SK-N-SH (cell line): Measurements from ENCODE around the gene C12orf75. TPM values are rescaled to one million over a fixed set of nuclear protein-coding genes. Genes with fewer than 3 reads are reported as not detected.

Experiments
- CTCF ChIA-PET: fragments of 300-600, 350-600 bp; formaldehyde crosslinking; extraction: SDS; loops from one replicate; lab custom pipeline; 2021; lab: Yijun Ruan, JAX
- POLR2A ChIA-PET: fragments of 350-600 bp; sonication (Branson Sonifier 250); formaldehyde crosslinking; extraction: SDS; loops from one replicate; lab custom pipeline; 2020; ENCODE audit warnings: antibody characterized with exemption, inconsistent platforms; lab: Yijun Ruan, JAX
- DNase-seq: peaks from one replicate; pipeline ENCODE4 v3.0.0; 2012
- H2AFZ ChIP-seq: fragments of 200-600 bp; sonication (generic); 2 replicates; pipeline ENCODE4 v1.8.1; 2016; ENCODE audit warnings: antibody characterized with exemption, mild to moderate bottlenecking, low read depth
- H3F3A ChIP-seq: fragments of 200-600 bp; sonication (generic); replicated peaks from 2 replicates; pipeline ENCODE3; 2016; ENCODE audit warnings: antibody characterized with exemption, mild to moderate bottlenecking; ENCODE audit not compliant: insufficient read depth
- H3K27ac ChIP-seq, 2 experiments: fragments of 200-500 bp in 1 of 2; fragments of 200-600 bp in 1 of 2; sonication (Bioruptor generic) in 1 of 2; sonication (generic), shearing (Covaris generic) in 1 of 2; 2 replicates each; pipeline versions ENCODE4 v1.5.1 to v1.6.1; 2014 to 2016; ENCODE audit warnings: low read depth in 2 of 2, inconsistent platforms in 1 of 2, low read length in 1 of 2, mild to moderate bottlenecking in 1 of 2, mixed read lengths in 1 of 2
- H3K27me3 ChIP-seq: fragments of 200-600 bp; sonication (generic), shearing (Covaris generic); 2 replicates; pipeline ENCODE4 v1.6.1; 2016; ENCODE audit warnings: mixed run types; ENCODE audit not compliant: insufficient read depth
- H3K36me3 ChIP-seq, 2 experiments: fragments of 200-500 bp in 1 of 2; fragments of 200-600 bp in 1 of 2; sonication (Bioruptor generic) in 1 of 2; sonication (generic) in 1 of 2; replicated peaks in 1 of 2; 2 replicates each; pipeline versions ENCODE3 to v1.5.1; 2014 to 2016; ENCODE audit warnings: low read length in 1 of 2, mild to moderate bottlenecking in 1 of 2; ENCODE audit not compliant: insufficient read depth in 2 of 2, control insufficient read depth in 1 of 2
- H3K4me1 ChIP-seq, 2 experiments: fragments of 200-500 bp in 1 of 2; fragments of 200-600 bp in 1 of 2; sonication (Bioruptor generic) in 1 of 2; sonication (generic), shearing (Covaris generic) in 1 of 2; 2 replicates each; pipeline versions ENCODE4 v1.5.1 to v1.6.1; 2014 to 2016; ENCODE audit warnings: low read depth in 1 of 2, low read length in 1 of 2, mixed run types in 1 of 2; ENCODE audit not compliant: insufficient read depth in 2 of 2, control insufficient read depth in 1 of 2
- H3K4me2 ChIP-seq: fragments of 200-600 bp; sonication (generic), shearing (Covaris generic); 2 replicates; pipeline ENCODE4 v1.6.1; 2017; ENCODE audit warnings: mixed run types
- H3K4me3 ChIP-seq, 2 experiments: fragments of 200-500 bp in 1 of 2; fragments of 200-600 bp in 1 of 2; sonication (Bioruptor generic) in 1 of 2; sonication (generic), shearing (Covaris generic) in 1 of 2; 2 replicates each; pipeline versions ENCODE4 v1.5.1 to v1.8.1; 2014 to 2016; ENCODE audit warnings: low read depth in 2 of 2, inconsistent platforms in 1 of 2, low read length in 1 of 2, mild to moderate bottlenecking in 1 of 2, mixed read lengths in 1 of 2, moderate library complexity in 1 of 2
- H3K79me2 ChIP-seq: fragments of 200-600 bp; sonication (generic); 2 replicates; pipeline ENCODE4 v1.8.1; 2017; ENCODE audit warnings: mild to moderate bottlenecking; ENCODE audit not compliant: insufficient read depth
- H3K9ac ChIP-seq: fragments of 200-600 bp; sonication (generic); 2 replicates; pipeline ENCODE4 v1.6.1; 2017; ENCODE audit warnings: mixed run types
- H3K9me2 ChIP-seq: fragments of 200-600 bp; sonication (generic); 2 replicates; pipeline ENCODE4 v1.6.1; 2017; ENCODE audit warnings: mixed run types
- H3K9me3 ChIP-seq: fragments of 200-600 bp; sonication (generic); 2 replicates; pipeline ENCODE4 v1.6.1; 2017; ENCODE audit warnings: mixed run types, mild to moderate bottlenecking, moderate library complexity
- H4K20me1 ChIP-seq: fragments of 200-600 bp; sonication (generic); 2 replicates; pipeline ENCODE4 v1.6.1; 2017; ENCODE audit warnings: mild to moderate bottlenecking, mixed run types; ENCODE audit not compliant: insufficient read depth
- FOSL2 ChIP-seq: IDR thresholded peaks from 2 replicates; pipeline ENCODE4 v1.4.0; 2012; ENCODE audit warnings: low read depth, mild to moderate bottlenecking, moderate library complexity, borderline replicate concordance
- FOXM1 ChIP-seq: IDR thresholded peaks from 2 replicates; pipeline ENCODE4 v1.4.0; 2012; ENCODE audit warnings: low read depth, mild to moderate bottlenecking
- IRF3 ChIP-seq: fragments of 150-350 bp; IDR thresholded peaks from 2 replicates; pipeline ENCODE4 v1.6.1; 2016; ENCODE audit warnings: mild to moderate bottlenecking, low read depth, low read length
- MAX ChIP-seq: IDR thresholded peaks from 2 replicates; pipeline ENCODE4 v1.4.0; 2012; ENCODE audit warnings: low read depth
- MXI1 ChIP-seq: IDR thresholded peaks from 2 replicates; pipeline ENCODE4 v1.6.1; 2012; ENCODE audit warnings: mild to moderate bottlenecking, low read depth, low read length, improper control_type of control experiment
- NFIC ChIP-seq: IDR thresholded peaks from 2 replicates; pipeline ENCODE4 v1.4.0; 2012; ENCODE audit warnings: borderline replicate concordance
- PBX3 ChIP-seq: IDR thresholded peaks from 2 replicates; pipeline ENCODE4; 2012
- SIN3A ChIP-seq: IDR thresholded peaks from 2 replicates; pipeline ENCODE4 v1.6.1; 2012; ENCODE audit warnings: low read depth, mild to moderate bottlenecking, low read length, moderate library complexity, borderline replicate concordance
- TCF12 ChIP-seq: IDR thresholded peaks from 2 replicates; pipeline ENCODE4 v1.4.0; 2012
- WGBS: methylation state at CpG from one replicate; pipeline ENCODE4 v1.1.6; 2017; ENCODE audit warnings: low lambda C conversion rate; 5-methylcytosine and 5-hydroxymethylcytosine counted together
- polyA plus RNA-seq, 3 experiments: library from polyadenylated mRNA; depleted of rRNA; stranded (reverse); fragments of >200 nt; gene quantifications; 2 replicates each; pipeline ENCODE4 v1.2.3, GENCODE V29; 2012
- TF ChIP-seq, protein P1 (sequence below): IDR thresholded peaks from 2 replicates; pipeline ENCODE4 v1.4.0; 2012; ENCODE audit warnings: low read depth, borderline replicate concordance
- TF ChIP-seq, protein P2 (sequence below): fragments of 200-600 bp; sonication (generic); IDR thresholded peaks from 2 replicates; pipeline ENCODE4 v1.6.1; 2017; ENCODE audit warnings: antibody characterized with exemption, mild to moderate bottlenecking, moderate library complexity

C12orf75 gene
- polyA plus RNA-seq, 1 of the 3 experiments (the other 2 are of a cell fraction) = 221 TPM

GRCh38 chr12:105329926-105330282 lies 587 bp upstream of the C12orf75 start:
- Histone ChIP-seq H3K9me2 (no peaks in the 10 kb centered on the region), H3K36me3 (peaks cover 0 to 12% of the 10 kb centered on the region in 2 experiments), H3K4me1 (peaks cover 9 to 20% of the 10 kb centered on the region in 2 experiments; a peak in 3 of 4 replicates), H3K27ac (peak overlapping the region in 1 of 2 experiments; percentile 40; a peak in 2 of 4 replicates), H3K9ac (peak overlapping the region; percentile 18; the same call in 1 of the 2 replicates), H3K4me2 (peak overlapping the region; percentile 71), H4K20me1 (peaks cover 12% of the 10 kb centered on the region), H3F3A (peaks cover 44% of the 10 kb centered on the region), H3K79me2 (peaks cover 65% of the 10 kb centered on the region), H3K4me3 (peak overlapping the region; percentile 52 to 79), H3K9me3 (no peaks in the 10 kb centered on the region), H2AFZ (peak overlapping the region; percentile 58), H3K27me3 (no peaks in the 10 kb centered on the region)
- ChIA-PET POLR2A (no interaction called here), CTCF (interaction anchor here (0.9 to 2.1 kb wide), 3 partner anchors 9 to 54 kb away, joined by 3 to 8 read pairs (median 3); no protein-coding TSS in a partner anchor)
- DNase-seq = no peak
- TF ChIP-seq, protein P1, sequence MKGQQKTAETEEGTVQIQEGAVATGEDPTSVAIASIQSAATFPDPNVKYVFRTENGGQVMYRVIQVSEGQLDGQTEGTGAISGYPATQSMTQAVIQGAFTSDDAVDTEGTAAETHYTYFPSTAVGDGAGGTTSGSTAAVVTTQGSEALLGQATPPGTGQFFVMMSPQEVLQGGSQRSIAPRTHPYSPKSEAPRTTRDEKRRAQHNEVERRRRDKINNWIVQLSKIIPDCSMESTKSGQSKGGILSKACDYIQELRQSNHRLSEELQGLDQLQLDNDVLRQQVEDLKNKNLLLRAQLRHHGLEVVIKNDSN = no peak
- TF ChIP-seq MXI1 (peak; percentile 2; the same call in 1 of the 2 replicates), NFIC (no peak)
- WGBS = 12% methylated on average over 9 of the region's 9 CpGs

DNA sequence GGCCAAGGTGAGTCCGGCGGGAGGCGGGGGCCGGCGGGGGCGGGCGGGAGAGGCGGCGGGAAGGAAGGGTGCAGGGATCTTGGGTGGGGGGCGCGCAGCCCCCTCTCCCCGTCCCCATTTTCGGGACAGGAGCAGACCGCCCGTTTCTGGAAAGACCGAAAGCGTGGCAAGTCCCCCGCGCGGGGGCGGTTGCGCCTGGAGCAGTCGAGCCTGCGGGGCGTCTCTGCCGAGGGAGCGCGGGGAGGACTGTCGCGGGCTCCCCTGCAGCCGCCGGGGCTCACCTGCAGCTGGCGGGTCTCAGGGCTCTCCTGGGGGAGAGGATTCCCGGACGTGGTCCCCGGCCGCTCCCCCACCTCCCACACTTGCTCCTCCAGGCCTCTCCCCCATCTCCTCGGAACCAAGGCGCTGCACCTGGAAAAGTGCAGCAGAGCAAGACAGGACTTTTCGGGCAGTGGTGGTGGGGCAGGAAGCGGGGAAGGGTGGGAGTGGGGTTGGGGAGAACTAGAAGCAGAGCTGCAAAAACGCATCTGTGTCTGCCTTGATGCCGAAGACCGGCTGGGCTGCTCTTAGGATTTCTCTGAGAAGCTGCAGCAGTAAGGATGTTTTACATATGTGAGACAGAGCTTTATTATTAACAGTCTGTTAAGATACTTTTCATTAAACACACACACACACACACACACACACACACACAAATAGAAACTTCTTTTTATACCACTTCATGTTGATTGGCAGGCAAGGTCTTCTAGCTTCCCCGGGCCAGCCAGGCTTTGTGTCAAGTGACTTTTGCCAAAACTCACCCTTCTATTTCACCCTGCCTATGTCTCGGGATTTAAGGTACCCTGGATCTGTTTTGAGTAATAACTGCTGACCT lies 677 bp downstream of the C12orf75 start:
- H3K36me3 ChIP-seq = peaks cover 0 to 20% of the 10 kb centered on the region in 2 experiments
- H3K4me1 ChIP-seq = peaks cover 9 to 28% of the 10 kb centered on the region in 2 experiments
- 7% methylated on average over 7 of the region's 46 CpGs for WGBS
- H3F3A ChIP-seq = peaks cover 52% of the 10 kb centered on the region
- peak overlapping the region; percentile 94 for H3K4me2 ChIP-seq
- no peaks in the 10 kb centered on the region for H3K27me3 ChIP-seq
- H3K9me2 ChIP-seq = no peaks in the 10 kb centered on the region
- POLR2A ChIA-PET = interaction anchor here (1.8 kb wide), 1 partner anchor 95 kb away, joined by 7 read pairs; the partner anchor contains the start of gene APPL2
- no peak for DNase-seq
- H3K27ac ChIP-seq = peak overlapping the region; percentile 44 to 72; a peak in 3 of 4 replicates
- H3K9me3 ChIP-seq = no peaks in the 10 kb centered on the region
- peak overlapping the region; percentile 82 for H3K9ac ChIP-seq
- H4K20me1 ChIP-seq = peaks cover 25% of the 10 kb centered on the region
- H3K79me2 ChIP-seq = peaks cover 65% of the 10 kb centered on the region
- CTCF ChIA-PET = interaction anchor here (1.0 to 2.1 kb wide), 3 partner anchors 10 to 805 kb away, joined by 3 to 8 read pairs (median 3); no protein-coding TSS in a partner anchor
- TF ChIP-seq TCF12 = no peak
- peak; percentile 34; the same call in 1 of the 2 replicates for TF ChIP-seq PBX3
- TF ChIP-seq MAX = no peak
- TF ChIP-seq, protein P2, sequence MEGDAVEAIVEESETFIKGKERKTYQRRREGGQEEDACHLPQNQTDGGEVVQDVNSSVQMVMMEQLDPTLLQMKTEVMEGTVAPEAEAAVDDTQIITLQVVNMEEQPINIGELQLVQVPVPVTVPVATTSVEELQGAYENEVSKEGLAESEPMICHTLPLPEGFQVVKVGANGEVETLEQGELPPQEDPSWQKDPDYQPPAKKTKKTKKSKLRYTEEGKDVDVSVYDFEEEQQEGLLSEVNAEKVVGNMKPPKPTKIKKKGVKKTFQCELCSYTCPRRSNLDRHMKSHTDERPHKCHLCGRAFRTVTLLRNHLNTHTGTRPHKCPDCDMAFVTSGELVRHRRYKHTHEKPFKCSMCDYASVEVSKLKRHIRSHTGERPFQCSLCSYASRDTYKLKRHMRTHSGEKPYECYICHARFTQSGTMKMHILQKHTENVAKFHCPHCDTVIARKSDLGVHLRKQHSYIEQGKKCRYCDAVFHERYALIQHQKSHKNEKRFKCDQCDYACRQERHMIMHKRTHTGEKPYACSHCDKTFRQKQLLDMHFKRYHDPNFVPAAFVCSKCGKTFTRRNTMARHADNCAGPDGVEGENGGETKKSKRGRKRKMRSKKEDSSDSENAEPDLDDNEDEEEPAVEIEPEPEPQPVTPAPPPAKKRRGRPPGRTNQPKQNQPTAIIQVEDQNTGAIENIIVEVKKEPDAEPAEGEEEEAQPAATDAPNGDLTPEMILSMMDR = peak; percentile 19; the same call in 1 of the 2 replicates
- no peak for TF ChIP-seq FOXM1
- TF ChIP-seq FOSL2 = no peak
- no peak for TF ChIP-seq IRF3
- TF ChIP-seq SIN3A = peak; percentile 18; the same call in 1 of the 2 replicates
- H3K4me3 ChIP-seq = peak overlapping the region; percentile 79
- H2AFZ ChIP-seq = no peak overlapping the region
